ENCODE measurements around the gene SFTPB.
"Not testable (repeated sequence)": the region's sequence is repeated elsewhere in the genome, so short reads cannot be mapped to it uniquely, and the experiment has no call there.

The SFTPB gene

DNA sequence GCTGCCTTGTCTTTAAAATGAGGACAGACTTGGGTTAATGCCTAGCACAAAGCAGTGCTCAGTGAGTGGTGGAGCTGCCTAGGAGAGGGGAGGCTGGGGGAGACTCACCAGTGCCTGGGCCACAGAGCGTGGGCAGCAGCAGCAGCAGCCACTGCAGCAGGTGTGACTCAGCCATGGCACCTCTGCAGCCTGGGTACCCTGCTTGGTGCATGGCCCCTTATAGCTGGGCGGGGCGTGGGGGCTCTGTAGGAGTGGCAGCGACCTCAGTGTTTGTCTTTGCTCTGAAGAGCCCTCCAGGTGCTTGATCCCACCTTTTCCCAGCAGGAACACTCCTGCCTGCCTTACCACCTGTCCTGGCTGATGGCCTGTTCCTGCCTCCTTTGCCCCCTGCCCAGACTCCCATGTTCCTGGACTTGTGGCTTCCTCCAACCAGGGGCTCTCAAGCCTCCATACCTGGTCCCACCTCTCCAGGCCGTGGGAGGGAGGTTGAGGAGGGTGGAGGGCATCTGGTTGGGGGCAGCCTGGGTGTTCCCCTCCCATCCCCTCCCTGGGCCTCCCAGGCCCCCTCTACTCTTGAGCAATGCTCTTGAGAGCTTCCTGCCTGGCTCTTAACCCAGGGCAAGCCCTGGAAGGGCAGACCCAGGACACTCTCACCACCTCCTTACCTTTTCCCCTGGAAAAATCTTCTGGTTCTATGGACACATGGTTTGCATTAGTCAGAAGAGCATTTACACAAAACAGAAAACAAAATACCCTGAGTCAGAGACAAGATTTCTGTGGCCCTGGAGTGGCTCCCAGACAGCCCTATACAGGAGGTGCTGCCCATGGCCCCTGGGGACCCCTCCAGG lies at the start of gene SFTPB:
SFTPB (minus strand) TSS at position 191 of the 848 bp plus-strand sequence; CDS start at position 175, 16 bp downstream.
- peak in 1 of 2 experiments; percentile 25 for DNase-seq (ENCODE audit: low read depth in 2 of 2)

DNA sequence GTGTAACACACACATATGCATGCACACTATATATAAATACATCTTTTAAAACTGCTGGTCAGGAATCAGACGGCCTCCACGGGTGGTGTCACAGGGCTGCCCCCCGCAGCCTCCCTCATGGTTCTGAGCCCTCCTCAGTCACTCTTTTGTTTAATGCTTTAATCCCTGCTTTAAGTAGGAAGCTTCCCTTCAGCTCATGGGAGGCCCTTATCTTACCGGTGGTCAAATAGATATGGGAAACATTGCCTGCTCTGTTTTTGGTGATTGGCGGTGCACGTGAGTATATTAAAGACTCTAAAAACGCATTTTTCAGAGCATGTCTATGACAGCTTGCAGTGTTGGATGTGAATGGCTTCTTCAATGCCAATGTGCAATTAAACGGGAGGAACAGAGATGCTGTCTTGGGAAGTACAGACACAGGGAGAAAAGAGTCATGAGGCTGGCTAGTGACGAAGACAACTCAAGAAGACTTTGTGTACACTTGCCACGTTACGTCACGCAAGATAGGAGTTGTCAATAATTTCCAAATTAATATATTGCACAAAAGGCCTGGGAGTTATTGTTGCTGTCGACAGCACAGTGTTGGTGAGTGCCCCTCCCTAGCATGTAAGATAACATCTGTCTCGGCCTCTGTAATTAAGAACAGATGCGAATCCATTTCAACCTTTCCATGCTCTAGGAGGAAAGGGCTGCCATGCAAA lies 49.5 kb upstream of the SFTPB start:
- peak; percentile 83 to 84 for DNase-seq (ENCODE audit: low read depth in 2 of 2)

DNA sequence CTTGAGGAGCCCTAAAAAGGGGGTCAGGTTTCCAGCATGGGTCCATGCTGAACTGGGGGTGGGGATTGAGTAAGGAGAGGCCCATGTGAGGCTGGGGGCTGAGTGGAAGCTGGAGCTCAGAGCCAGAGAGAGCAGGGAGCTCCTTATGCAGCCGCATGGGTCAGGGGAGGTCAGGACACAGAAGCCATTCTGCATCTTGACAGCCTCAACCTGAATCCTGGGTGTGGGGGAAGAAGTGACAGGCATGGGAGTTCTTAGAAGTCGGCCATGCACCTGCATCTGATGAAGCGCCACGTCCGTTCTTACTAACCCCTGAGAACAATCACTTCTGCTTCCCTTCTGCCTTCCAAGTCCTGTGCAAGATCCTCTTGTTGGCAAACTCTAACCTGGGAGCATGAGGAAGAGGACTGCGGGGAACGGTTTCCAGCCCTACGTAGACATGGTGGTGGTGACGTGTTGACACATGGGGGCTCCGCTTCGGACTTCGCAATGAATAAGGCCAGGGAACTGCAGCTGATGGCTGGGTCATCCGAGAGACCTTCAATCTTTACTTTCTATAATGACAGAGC lies 48.4 kb upstream of the SFTPB start:
- DNase-seq (ENCODE audit: low read depth in 2 of 2) = no peak

DNA sequence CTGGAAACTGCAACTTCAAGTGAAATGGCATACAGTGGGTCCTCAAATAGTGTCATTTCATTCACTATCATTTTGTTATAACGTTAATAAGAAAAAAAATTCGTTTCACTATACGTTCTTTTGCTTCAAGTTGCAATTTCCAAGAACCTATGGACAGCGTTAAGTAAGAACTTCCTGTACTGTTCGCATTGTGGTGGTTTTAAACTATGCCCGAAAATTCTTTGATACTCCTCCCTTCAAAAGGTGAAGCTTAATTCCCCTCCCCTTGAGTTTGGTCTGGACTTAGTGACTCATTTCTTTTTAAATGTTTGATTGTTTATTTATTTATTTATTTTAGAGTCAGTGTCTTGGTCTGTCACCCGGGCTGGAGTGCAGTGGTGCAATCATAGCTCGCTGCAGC lies 46.8 kb upstream of the SFTPB start:
- DNase-seq (ENCODE audit: low read depth in 2 of 2) = no peak

DNA sequence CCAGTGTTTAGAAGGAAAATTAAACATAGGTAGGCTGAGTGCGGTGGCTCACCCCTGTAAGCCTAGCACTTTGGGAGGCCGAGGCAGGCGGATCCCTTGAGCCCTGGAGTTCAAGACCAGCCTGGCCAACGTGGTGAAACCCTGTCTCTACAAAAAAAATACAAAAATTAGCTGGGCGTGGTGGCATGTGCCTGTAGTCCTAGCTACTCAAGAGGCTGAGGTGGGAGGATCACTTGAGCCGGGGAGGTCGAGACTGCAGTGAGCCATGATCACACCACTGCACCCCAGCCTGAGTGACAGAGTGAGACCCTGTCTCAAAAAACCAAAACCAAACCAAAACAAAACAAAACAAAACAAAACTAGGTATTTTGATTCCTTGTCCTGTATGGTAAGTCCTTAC lies 46.4 kb upstream of the SFTPB start:
- DNase-seq (ENCODE audit: low read depth in 2 of 2) = not testable (repeated sequence)

DNA sequence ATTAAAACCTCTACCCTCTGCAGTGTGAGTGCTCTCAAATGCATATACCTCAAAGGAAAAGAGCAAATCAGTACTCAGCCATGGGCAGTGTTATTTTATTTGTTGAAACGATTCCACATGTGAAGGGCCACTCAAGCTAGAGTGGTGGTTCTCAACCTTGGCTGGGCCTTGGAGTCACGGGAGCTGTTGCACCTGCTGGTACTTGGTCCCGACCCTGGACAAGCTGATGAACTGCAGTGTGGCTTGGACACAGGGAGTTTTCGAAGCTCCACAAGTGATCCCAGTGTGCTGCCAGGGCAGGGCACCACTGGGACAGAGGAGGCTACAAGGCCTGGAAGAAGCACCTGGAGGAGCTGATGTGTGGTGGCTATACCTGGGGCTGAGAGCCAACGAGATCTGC lies 45.8 kb upstream of the SFTPB start:
- no peak for DNase-seq (ENCODE audit: low read depth in 2 of 2)

DNA sequence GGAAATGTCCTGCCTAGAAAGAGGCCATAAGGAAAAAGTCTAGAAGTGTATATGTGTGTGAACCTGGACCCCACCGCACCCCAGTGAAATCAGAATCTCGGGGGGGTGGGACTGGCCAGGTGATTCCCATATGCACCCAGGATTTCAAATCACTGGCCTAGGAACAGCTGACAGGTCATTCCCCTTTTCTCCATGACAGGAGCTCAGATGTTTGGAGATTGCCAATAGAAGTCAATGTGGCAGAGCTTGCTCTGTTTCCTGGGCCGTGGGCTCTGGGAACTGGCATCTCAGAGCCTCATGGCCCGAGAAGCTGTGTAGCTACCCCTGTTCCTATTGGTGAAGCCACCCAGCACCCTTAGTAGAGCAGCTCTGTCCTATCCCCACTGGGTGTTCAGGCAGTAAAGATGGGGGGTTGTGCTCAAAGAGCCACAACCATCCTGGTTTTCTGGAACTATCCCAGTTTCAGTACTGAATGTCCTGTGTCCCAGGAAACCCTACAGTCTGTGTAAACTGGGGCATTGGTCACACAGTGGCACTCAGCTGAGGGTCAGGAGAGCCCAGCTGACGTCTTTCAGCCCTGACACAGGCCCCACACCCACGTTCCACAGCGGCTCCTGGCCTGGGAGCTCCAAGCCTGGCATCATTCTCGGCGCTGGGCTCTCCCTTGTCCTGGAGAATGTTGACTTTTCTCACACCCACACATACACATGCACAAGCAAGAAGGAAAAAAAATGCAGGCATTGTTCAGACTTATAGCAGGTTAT lies 45.0 kb upstream of the SFTPB start:
- no peak for DNase-seq (ENCODE audit: low read depth in 2 of 2)

DNA sequence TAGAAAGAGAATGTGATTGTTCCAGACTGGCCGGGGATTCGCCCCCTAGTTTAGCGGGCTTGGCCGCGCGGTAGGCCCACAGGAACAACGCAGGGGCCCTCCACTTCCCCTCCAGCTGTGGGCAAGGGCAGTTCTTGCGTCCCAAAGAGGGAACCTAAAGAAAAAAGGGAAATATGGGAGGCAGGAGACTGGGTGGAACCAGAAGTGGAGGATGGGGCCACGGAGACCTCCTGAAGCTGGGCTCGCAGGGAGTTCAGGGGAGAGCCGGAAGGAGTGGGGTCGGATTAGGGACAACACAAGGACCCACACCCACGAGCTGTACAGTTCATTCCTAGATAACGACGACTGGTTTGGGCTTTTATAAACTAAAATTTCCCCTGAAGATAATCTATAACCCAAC lies 44.3 kb upstream of the SFTPB start:
- DNase-seq (ENCODE audit: low read depth in 2 of 2) = no peak

DNA sequence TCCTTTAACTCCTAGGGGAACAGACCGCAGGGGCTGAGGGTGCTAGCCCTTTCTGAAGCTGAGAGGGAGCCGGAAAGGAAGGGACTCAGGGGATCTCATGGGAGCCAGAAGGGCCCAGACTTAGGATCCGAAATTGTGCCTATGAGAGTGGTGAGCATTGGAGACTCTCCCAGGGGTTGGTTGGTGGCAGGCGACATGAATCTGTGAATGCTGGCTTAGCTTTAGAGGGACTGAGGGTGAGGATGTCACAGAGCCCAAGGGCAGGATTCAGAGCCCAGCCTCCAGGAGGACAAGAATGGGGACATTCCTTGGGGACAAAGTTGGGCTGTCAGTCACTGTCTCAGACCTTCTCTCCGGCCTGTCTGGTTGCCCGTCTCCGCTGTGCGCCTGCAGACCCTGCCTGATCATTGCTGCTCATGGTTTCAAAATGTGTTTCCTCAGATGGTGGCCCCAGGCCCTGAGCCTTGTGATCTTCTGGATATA lies 43.6 kb upstream of the SFTPB start:
- no peak for DNase-seq (ENCODE audit: low read depth in 2 of 2)

DNA sequence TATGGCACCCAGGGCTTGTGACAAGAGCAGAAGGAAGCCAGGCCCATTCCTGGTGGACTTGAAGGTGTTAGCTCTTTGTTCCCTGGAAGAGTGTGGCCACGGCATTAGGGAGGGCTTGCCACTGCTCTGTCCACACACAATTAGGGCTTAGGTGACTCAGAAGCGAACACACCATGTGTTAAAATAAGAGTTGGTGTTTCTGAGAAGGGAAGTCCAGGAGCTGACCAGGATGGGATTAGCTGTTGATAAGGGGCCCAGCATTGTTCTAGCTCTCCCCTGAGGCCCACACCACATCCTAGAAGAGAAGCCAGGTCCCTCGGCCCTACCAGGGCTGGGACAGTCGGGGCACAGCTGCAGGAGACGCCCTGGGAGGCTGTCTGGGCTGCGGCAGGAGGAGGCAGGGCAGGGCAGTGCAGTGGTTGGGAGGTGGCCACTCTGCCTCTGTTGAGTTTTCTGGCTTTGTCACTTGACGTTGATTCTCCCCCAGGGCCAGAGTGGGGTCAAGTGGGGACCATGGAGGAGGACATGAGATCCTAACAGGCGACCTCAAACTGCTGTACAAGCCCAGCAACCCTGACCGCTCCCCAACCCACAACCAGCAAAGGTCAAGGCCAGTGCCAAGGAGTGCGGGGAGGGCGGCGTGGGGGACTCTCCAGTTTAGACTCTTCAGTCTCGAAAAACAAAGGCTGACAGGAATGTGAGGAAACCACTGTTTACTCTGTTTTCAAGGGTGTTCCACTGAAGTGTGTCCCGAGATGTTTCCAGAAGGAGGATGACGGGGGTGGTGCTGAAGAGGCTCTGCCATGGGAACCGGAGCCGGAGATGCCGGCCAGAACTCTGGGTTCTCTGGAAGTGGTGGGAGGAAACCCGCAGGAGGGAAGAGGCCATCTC lies 42.9 kb upstream of the SFTPB start:
- no peak for DNase-seq (ENCODE audit: low read depth in 2 of 2)

DNA sequence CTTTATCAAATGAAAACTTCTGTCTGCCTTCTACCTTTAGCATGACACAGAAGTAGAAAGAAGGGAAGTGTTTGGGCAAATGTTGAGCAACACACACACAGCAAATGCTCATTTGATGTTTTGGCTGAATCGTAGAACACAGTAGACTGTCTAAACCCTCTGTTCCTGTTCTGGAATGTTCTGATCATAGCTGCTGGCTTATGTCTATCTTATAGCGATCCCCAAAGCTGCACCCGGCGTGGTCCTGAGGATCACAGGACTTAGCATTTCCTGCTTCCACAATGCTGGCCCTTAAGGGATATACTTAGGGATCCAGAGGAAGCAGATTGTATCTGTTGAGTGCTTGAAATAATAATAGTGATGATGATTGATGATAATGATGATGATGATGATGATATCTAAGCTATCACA lies 41.4 kb upstream of the SFTPB start:
- no peak for DNase-seq (ENCODE audit: low read depth in 2 of 2)

DNA sequence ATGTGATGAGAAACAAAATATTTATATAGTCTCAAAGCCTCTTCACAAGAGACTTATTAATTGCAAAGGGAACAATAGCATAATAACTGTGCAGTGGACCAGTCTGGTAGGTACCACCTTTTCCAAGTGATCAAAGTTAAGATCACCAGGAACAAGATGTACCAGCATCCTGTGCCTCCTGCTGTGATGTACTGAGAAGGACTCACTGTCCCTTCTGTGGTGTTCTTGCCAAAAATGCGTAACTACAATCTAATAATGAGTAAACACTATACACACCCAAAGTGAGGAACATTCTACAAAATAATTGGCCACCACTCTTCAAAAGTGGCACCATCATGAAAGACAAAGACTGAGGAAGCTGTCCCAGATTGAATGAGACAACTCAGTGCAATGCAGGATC lies 40.6 kb upstream of the SFTPB start:
- DNase-seq (ENCODE audit: low read depth in 2 of 2) = no peak

DNA sequence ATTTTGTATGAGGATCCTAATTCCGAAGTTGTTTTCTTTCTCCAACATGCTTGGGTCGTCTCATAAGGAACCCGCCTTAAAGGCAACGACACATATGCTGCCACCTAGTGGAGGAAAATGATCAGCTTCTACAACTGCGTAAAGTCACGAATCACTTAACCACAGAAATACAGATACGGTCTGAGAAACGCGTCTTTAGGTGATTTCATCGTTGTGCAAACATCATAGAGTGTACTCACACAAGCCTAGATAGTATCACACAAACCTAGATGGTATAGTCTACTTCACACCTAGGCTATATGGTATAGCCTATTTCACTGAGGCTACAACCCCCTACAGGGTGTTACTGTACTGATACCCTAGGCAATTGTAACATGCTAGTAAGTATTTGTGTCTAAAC lies 39.3 kb upstream of the SFTPB start:
- peak; percentile 64 to 68 for DNase-seq (ENCODE audit: low read depth in 2 of 2)

DNA sequence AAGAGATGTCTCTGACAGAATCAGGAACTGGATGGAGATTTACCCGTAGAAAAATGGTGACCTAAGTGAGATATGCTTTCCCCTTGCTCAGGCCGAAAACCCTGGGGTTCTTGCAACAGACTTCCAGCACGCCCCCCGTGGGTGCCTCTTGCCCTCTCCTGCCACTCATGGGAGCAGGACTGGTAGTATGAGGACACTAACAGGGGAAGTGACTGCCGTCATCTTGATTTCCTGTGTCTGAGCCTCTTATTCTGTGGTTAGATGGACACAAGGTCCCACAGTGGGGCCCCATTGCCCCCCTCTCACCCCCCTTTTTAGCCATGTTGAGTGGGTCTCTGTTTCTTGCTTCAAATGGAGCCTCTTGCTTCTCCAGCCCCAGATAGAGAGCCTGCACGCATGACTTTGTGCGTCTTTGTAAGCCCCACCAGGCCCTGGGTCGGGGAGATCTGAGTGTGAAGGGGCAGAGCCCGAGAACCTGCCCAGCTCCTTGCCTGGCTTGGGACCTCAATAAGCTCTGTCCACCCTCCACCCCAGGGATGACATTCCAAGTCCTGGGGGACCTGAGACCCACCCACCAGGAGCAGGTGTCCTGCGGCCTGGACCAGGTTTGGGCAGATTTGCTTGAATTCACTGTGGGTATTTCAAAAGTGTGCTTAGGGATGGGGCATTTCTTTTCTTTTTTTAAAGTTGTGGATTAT lies 38.7 kb upstream of the SFTPB start:
- DNase-seq (ENCODE audit: low read depth in 2 of 2) = no peak

DNA sequence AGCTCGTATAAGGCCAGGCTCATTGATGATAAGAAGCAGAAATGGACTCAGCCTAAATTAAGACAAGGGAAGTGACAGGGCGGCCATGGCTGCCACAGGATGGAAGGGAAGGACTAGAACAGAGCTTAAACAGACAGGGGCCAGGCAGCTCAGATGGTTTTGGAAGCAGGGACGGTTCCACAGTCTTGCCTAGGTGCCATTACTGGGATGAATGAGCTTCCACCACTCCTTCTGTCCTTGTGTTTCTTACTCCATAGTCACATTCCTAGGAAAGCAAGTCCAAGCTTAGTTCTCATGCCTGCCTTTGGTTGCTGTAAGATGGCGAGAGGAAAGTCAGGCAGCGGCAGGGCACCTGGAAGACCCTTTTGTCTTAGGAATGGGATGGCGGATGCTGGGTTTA lies 38.1 kb upstream of the SFTPB start:
- no peak for DNase-seq (ENCODE audit: low read depth in 2 of 2)

DNA sequence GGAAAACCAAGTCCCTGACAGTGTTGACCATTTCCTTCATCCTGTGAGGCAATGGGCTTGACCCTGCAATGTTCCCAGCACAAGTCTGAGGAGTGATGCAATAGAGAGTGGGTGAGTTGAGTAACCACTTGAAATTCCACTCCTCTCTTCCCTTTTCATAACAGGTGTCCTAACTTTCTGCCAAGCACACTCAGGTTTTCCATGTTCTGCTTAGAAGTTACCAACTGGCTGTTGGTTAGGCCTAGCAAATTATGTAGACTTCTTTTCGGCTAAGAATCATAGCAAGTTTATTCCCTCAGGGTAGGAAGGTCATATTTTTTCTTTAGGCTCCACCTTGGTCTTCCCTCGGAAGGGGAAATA lies 37.7 kb upstream of the SFTPB start:
- peak; percentile 38 to 58 for DNase-seq (ENCODE audit: low read depth in 2 of 2)

DNA sequence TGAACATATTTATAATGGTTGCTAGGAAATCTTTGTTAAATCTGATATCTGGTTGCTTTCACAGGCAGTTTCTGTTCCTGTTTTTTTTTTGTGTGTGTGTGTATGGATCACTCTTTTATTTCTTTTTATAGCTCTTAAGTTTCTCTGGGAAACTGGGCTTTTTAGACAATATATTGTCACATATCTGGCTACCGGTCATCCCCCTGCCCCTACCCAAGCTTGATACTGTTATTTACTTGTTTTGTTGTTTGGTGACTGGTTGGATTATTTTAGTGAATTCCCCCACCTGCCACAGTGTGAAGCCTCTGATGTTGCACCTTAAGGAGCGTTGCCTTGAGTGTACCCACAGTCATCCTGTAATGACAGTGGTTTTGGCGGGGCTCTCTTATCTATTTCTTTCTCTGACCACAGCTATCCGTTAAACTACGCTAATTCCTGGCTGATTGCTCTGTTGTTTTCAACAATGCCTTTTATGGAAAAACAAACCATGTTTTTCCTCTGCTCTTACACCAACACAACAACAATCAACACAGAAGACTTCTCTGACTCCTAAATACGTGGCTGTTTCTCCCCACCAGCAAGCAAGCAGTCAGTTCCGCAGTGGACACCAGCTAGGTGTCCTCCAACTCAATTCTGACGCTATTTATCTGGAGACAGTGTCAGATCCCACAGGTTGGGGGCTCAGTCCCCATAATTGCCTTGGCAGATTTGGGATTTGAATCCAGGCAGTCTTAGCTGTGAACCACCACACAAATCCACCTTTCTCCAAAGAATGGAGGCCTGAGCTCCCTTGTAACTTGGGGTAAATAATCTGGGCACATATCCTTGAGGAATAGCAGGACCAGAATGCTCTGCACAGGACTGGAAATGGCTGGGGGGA lies 37.0 kb upstream of the SFTPB start:
- no peak for DNase-seq (ENCODE audit: low read depth in 2 of 2)

DNA sequence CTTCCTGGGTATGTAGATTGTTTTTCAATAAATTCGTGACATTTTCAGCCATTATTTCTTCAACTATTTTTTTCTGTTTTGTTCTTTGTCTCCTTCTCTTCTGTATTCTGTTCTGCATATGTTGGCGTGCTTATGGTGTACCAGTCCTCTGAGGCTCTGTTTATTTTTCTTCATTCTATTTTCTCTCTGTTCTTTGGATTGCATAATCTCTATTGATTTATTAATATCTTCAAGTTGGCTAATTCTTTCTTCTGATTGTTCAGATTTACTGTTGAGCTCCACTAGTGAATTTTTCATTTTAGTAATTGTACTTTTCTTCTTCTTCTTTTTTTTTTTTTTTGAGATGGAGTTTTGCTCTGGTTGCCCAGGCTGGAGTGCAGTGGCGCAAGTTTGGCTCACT lies 36.0 kb upstream of the SFTPB start:
- DNase-seq (ENCODE audit: low read depth in 2 of 2) = no peak

DNA sequence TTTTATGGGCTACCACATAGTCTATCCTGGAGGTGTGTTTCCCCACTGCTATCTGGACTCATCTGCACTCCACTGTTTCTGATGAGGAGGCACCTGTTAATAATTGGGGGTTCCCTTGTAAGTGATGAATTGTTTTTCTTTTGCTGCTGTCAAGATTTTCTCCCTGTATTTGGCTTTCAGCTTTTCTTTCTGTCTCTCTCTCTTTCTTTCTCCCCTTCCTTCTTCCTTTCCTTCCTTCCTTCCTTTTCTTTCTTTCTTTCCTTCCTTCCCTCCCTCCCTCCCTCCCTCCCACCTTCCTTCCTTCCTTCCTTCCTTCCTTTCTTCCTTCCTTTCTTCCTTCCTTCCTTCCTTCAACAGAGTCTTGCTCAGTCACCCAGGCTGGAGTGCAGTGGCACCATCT lies 35.3 kb upstream of the SFTPB start:
- DNase-seq (ENCODE audit: low read depth in 2 of 2) = no peak

Data from fibroblast of skin of left quadriceps (primary cell).